Psoas muscle (tissue), 8 donors: ENCODE measurements around the gene RET. TPM values are rescaled to one million over a fixed set of nuclear protein-coding genes. Genes with fewer than 3 reads are reported as not detected.

Experiments used
- ATAC-seq, 4 donors: fragments of 200-7000 bp; cut with Tn5 transposase; one replicate each; pipeline ENCODE4 v1.9.1; 2020; ENCODE audit warnings: moderate library complexity in 3 of 4, mild to moderate bottlenecking in 2 of 4
- DNase-seq, 2 donors: peaks; one replicate each; pipeline ENCODE4 v3.0.0-alpha.2; 2020
- H3K27ac ChIP-seq: fragments of 200-600 bp; one replicate; pipeline ENCODE4 v1.8.0; 2022
- H3K27me3 ChIP-seq, 3 donors: fragments of 200-600 bp in 1 of 3; one replicate each; pipeline versions ENCODE4 v1.6.1 to v1.8.0; 2013 to 2022; ENCODE audit warnings: low read length in 2 of 3, mild to moderate bottlenecking in 2 of 3, moderate library complexity in 1 of 3; ENCODE audit not compliant: insufficient read depth in 3 of 3
- H3K36me3 ChIP-seq, 2 donors: fragments of 200-600 bp in 1 of 2; one replicate each; pipeline versions ENCODE4 v1.6.1 to v1.8.0; 2013 to 2022; ENCODE audit warnings: low read depth in 1 of 2, mild to moderate bottlenecking in 1 of 2, moderate library complexity in 1 of 2; ENCODE audit not compliant: insufficient read depth in 1 of 2
- H3K4me1 ChIP-seq: fragments of 200-600 bp; one replicate; pipeline ENCODE4 v1.8.0; 2022
- H3K4me3 ChIP-seq: fragments of 200-600 bp; one replicate; pipeline ENCODE4 v1.8.0; 2022; ENCODE audit warnings: mild to moderate bottlenecking
- H3K9me3 ChIP-seq: fragments of 200-600 bp; one replicate; pipeline ENCODE4 v1.8.0; 2022
- CTCF ChIP-seq: fragments of 200-600 bp; IDR thresholded peaks from one replicate; pipeline ENCODE4 v1.8.0; 2022; ENCODE audit warnings: antibody characterized with exemption
- WGBS, 3 donors: extraction: QIAGEN DNeasy Blood & Tissue Kit; methylation state at CpG; one replicate each; pipeline versions ENCODE4 v1.1.6 to v1.1.7; 2013; 5-methylcytosine and 5-hydroxymethylcytosine counted together
- intact Hi-C, 2 donors: fragments of 100-400 bp; cut with DNase I; formaldehyde crosslinking; loops; one replicate each; pipeline versions ENCODE4 v1.11.0 to v1.14.2; 2022
- polyA plus RNA-seq, 3 donors: library from polyadenylated mRNA; stranded (reverse); fragments of 200-250 nt; gene quantifications; one replicate each; pipeline ENCODE4 v1.2.3, GENCODE V29; 2013
- total RNA-seq, 4 donors: library from RNA; stranded (reverse); fragmentation: NEBNext Ultra II Directional in 2 of 4; extraction: Animal tissue kit (Norgen Biotek cat#: 25700) in 2 of 4; gene quantifications; one replicate each; pipeline versions ENCODE4 v1.2.1 to v1.2.4, GENCODE V29; 2021 to 2023
- donor health status: healthy with polysubstance abuse.
- donor health status: DM: no; HTN: no; CAD: no; lungs with moderate emphysema.
- donor health status: Bipolar disorder and iron deficiency.
- donor health status: healthy.
- donor health status: DM: yes; HTN: yes; CAD: no.
- donor health status: DM: no; HTN: no; CAD: no.
- donor health status: DM: no; HTN: no; CAD: no.
- donor health status: DM: yes; HTN: yes; CAD: no.

RET gene
- total and polyA plus RNA-seq, 7 donors = 0.35 to 2.6 (median 0.60) TPM

DNA sequence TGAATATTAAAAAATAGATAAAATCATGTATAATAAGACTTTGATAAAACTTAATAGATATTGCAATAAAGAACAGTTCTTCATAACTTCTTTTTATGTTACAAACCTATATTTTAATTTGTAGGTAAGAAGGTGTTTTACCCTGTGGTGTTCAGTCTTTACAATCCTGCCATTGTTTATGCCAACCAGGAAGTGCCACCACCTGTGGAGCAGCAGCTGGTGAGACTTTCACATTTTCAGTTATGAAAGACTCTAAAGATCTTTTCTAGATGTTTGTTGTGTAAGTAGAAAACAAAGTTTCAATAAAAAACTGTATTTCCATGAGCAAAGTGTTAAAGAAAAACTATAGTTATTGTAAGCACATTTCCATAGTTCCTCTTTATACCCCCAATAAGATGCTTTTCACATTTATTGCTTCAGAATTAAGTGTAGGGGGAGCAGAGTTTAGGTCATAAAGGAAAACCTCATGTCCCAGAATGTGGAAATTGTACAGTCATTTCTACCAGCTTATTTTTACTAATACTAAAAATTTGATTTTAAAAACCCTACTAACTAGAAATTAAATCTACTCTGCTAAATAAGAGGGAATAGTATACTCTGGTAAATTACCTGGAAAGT, 90.1 kb downstream of the RET start:
- DNase-seq (no peak), ATAC-seq (no peak)
- intact Hi-C loops = no loop called here
- Histone ChIP-seq H3K4me3 (no peak overlapping the region), H3K27me3 (no peaks in the 10 kb centered on the region), H3K4me1 (no peaks in the 10 kb centered on the region), H3K36me3 (peaks cover 6 to 59% of the 10 kb centered on the region in 2 donors), H3K27ac (no peak overlapping the region), H3K9me3 (no peaks in the 10 kb centered on the region)
- TF ChIP-seq CTCF = no peak

DNA sequence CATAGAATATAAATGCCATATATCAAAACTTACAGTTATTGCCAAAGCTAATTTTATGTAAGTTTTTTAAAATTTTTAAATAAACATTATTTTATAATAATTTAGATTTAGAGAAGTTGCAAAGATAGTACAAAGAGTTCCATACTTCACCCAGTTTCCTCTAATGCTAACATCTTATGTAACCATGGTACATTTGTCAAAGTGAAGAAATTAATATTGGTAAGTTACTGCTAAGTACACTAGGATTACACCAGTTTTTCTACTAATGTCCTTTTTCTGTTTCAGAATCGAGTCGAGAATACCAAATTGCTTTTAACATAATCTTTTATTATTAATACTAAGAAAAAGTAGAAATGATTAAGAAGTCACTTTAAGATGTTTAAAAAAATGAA, 90.6 kb downstream of the RET start:
- intact Hi-C loops = no loop called here
- 72 to 94% (median 94%) methylated on average over 2 of the region's 2 CpGs for WGBS, 3 donors
- TF ChIP-seq CTCF = no peak
- ATAC-seq (no peak), DNase-seq (no peak)
- Histone ChIP-seq H3K4me3 (no peak overlapping the region), H3K27me3 (no peaks in the 10 kb centered on the region), H3K4me1 (no peaks in the 10 kb centered on the region), H3K27ac (no peak overlapping the region), H3K36me3 (peaks cover under 1 to 59% of the 10 kb centered on the region in 2 donors), H3K9me3 (no peaks in the 10 kb centered on the region)

DNA sequence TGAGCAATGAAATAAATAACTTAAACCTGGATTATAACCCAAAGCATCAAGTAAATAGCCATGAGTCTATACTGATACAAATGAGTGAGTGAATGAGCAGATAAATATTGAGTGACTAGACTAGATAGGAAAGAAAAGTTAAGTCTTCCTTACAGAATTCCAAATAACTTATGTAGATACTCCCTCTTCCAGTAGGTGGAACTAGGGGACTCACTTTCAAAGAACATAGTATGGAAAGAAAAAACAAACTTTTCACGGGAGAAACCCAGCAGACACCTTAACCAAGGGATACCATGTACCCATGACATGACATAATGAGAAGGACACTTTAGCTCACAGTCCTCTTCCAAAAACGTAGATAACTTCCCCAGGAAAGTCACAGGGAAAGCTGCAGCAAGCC, 93.6 kb downstream of the RET start:
- Histone ChIP-seq H3K4me1 (no peaks in the 10 kb centered on the region), H3K36me3 (peaks cover 0 to 62% of the 10 kb centered on the region in 2 donors), H3K4me3 (no peak overlapping the region), H3K27me3 (no peaks in the 10 kb centered on the region), H3K27ac (no peak overlapping the region), H3K9me3 (no peaks in the 10 kb centered on the region)
- intact Hi-C loops = no loop called here
- no peak for ATAC-seq
- 64 to 80% (median 79%) methylated on average over 2 of the region's 2 CpGs for WGBS, 3 donors
- no peak for DNase-seq
- TF ChIP-seq CTCF = no peak

DNA sequence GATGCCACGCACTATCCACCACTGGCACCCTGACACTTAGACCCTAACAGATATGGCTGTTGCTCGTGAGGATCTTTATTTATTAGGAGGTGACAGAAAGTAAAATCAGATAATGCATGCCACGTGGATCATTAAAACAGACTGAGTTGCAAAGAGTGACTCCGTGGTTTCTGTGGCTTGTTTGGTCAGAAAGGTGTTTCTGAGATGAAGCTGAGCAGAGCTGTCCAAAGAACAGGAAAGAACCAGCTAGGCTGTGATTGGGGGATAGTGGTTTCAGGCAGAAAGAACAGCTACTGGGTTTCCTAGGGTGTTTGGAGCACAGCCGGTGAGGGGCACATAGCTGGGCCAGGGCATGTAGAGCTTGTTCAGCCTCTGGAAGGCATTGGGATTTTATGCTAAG, 95.8 kb downstream of the RET start:
- Histone ChIP-seq H3K4me1 (no peaks in the 10 kb centered on the region), H3K27me3 (no peaks in the 10 kb centered on the region), H3K36me3 (peaks cover 0 to 75% of the 10 kb centered on the region in 2 donors), H3K9me3 (no peaks in the 10 kb centered on the region), H3K4me3 (no peak overlapping the region), H3K27ac (no peak overlapping the region)
- DNase-seq (no peak), ATAC-seq (no peak)
- intact Hi-C loops = no loop called here
- no peak for TF ChIP-seq CTCF
- 95 to 96% (median 95%) methylated on average over 5 of the region's 5 CpGs for WGBS, 3 donors

DNA sequence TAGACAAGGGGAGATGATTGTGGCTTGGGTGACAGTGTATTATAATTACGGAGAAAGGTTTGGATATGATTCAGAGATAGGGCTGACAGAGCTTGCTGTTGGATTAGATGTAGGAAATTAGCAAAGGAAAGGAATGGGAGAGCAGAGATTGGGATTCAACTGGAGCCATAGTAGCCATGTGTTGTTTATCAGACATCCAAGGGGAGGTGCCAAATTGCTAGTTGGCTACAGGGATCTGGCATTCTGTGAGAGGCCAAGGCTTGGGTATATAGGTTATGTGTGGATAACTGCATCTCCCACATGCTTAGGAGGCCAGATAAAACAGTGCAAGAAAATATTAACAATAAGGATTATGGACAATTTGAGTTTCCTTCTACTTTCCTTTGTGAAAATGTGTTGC, 96.3 kb downstream of the RET start:
- 81 to 92% (median 91%) methylated on average over 1 of the region's 1 CpG for WGBS, 3 donors
- DNase-seq (no peak), ATAC-seq (no peak)
- H3K27me3 ChIP-seq = no peaks in the 10 kb centered on the region
- H3K9me3 ChIP-seq = no peaks in the 10 kb centered on the region
- H3K36me3 ChIP-seq = peaks cover 0 to 76% of the 10 kb centered on the region in 2 donors
- no peak overlapping the region for H3K4me3 ChIP-seq
- intact Hi-C loops = no loop called here
- TF ChIP-seq CTCF = no peak
- H3K4me1 ChIP-seq = no peaks in the 10 kb centered on the region
- H3K27ac ChIP-seq = no peak overlapping the region
